Prostate gland (tissue), 2 donors: Measurements from ENCODE around the gene HGF.

Experiments
- POLR2A ChIP-seq: fragments of 450-650 bp; IDR thresholded peaks from one replicate; pipeline ENCODE4 v1.6.1; 2016; ENCODE audit warnings: antibody characterized with exemption, mild to moderate bottlenecking
- POLR2AphosphoS5 ChIP-seq: sonication (generic); formaldehyde crosslinking; IDR thresholded peaks from one replicate; pipeline ENCODE4 v1.6.1; 2017; ENCODE audit warnings: antibody characterized with exemption
- TF ChIP-seq, protein P1 (sequence below), 4 experiments: fragments of 200-600 bp in 2 of 4; fragments of 450-650 bp in 2 of 4; sonication (generic) in 2 of 4; IDR thresholded peaks; 1 replicate in 3 of 4; 2 replicates in 1 of 4; pipeline ENCODE4 v1.5.1; 2016 to 2019; ENCODE audit warnings: antibody characterized with exemption in 4 of 4, mild to moderate bottlenecking in 2 of 4, moderate library complexity in 2 of 4

DNA sequence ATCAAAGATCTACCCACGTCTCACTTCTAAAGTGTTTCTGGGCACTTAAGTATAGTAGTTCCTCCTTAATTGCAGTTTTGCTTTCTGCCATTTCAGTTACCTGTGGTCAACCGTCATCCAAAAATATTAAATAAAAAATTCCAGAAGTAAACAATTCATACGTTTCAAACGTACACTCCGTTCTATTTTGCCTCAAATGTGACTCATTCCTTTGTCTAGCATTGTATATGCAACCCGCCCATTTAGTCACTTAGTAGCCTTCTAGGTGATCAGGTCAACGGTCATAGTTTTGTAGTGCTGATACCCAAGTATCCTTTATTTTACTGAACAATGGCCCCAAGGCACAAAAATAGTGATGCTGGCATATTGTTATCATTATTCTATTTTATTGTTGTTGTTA is 33.8 kb downstream of the HGF start:
- TF ChIP-seq, protein P1, sequence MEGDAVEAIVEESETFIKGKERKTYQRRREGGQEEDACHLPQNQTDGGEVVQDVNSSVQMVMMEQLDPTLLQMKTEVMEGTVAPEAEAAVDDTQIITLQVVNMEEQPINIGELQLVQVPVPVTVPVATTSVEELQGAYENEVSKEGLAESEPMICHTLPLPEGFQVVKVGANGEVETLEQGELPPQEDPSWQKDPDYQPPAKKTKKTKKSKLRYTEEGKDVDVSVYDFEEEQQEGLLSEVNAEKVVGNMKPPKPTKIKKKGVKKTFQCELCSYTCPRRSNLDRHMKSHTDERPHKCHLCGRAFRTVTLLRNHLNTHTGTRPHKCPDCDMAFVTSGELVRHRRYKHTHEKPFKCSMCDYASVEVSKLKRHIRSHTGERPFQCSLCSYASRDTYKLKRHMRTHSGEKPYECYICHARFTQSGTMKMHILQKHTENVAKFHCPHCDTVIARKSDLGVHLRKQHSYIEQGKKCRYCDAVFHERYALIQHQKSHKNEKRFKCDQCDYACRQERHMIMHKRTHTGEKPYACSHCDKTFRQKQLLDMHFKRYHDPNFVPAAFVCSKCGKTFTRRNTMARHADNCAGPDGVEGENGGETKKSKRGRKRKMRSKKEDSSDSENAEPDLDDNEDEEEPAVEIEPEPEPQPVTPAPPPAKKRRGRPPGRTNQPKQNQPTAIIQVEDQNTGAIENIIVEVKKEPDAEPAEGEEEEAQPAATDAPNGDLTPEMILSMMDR (IDR thresholded peaks at IDR 0.05), result no peak
- TF ChIP-seq POLR2A, result no peak
- no peak for TF ChIP-seq POLR2AphosphoS5
